Activated CD4-positive, alpha-beta T cell treated with anti-CD3 and anti-CD28 coated beads for 24 hours (primary cell): ENCODE measurements around the gene RRP7A.
"Not testable (repeated sequence)": the region's sequence is repeated elsewhere in the genome, so short reads cannot be mapped to it uniquely, and the experiment has no call there.

Experiments
- DNase-seq, 2 donors: peaks; one replicate each; pipeline ENCODE4 v3.0.0-alpha.2; 2020; ENCODE audit warnings: low read depth in 2 of 2

Gene RRP7A

GRCh38 chr22:42495533-42496141 lies 24.0 kb downstream of the RRP7A start:
- not testable (repeated sequence) for DNase-seq

- DNase-seq = no peak
Observed at GRCh38 chr22:42493393-42493792, 26.2 kb downstream of the RRP7A start.

- no peak for DNase-seq
Observed at GRCh38 chr22:42492323-42492690, 27.3 kb downstream of the RRP7A start.

- DNase-seq = no peak
Observed at GRCh38 chr22:42490243-42490832, 29.3 kb downstream of the RRP7A start.

GRCh38 chr22:42489000-42489399 lies 30.6 kb downstream of the RRP7A start:
- no peak for DNase-seq

GRCh38 chr22:42484506-42484905 lies 35.1 kb downstream of the RRP7A start:
- DNase-seq = no peak

- DNase-seq = not testable (repeated sequence)
Observed at GRCh38 chr22:42483610-42484223, 35.9 kb downstream of the RRP7A start.

- DNase-seq = no peak
Observed at GRCh38 chr22:42475122-42475521, 44.5 kb downstream of the RRP7A start.

GRCh38 chr22:42473484-42474193 lies 46.0 kb downstream of the RRP7A start:
- DNase-seq = peak in 1 of 2 donors; percentile 3

GRCh38 chr22:42472671-42473070 lies 46.9 kb downstream of the RRP7A start:
- no peak for DNase-seq

- DNase-seq = no peak
Observed at GRCh38 chr22:42471441-42471840, 48.2 kb downstream of the RRP7A start.

GRCh38 chr22:42470366-42471082 lies 49.1 kb downstream of the RRP7A start:
- no peak for DNase-seq

- DNase-seq = no peak
Observed at GRCh38 chr22:42468841-42469240, 50.8 kb downstream of the RRP7A start.

- no peak for DNase-seq
Observed at GRCh38 chr22:42462016-42462415, 57.6 kb downstream of the RRP7A start.

- DNase-seq = no peak
Observed at GRCh38 chr22:42461511-42461910, 58.1 kb downstream of the RRP7A start.
